Adrenal gland (tissue), 5 donors: Measurements from ENCODE around the gene NCBP2.

Source experiments
- POLR2A ChIP-seq, 2 donors: fragments of 450-650 bp; IDR thresholded peaks; one replicate each; pipeline ENCODE4 v1.6.1; 2017; ENCODE audit warnings: antibody characterized with exemption in 2 of 2, mild to moderate bottlenecking in 2 of 2, moderate library complexity in 1 of 2
- TF ChIP-seq, protein P1 (sequence below), 6 experiments: fragments of 450-650 bp in 4 of 6; fragments of 200-600 bp in 2 of 6; sonication (generic) in 1 of 6; IDR thresholded peaks; 1 replicate in 5 of 6; 2 replicates in 1 of 6; pipeline versions ENCODE4 v1.5.1 to v1.8.0; 2016 to 2021; ENCODE audit warnings: antibody characterized with exemption in 6 of 6, mild to moderate bottlenecking in 2 of 6, moderate library complexity in 1 of 6
- donor health status: DM: no; HTN: no; CAD: no.

- TF ChIP-seq, protein P1, sequence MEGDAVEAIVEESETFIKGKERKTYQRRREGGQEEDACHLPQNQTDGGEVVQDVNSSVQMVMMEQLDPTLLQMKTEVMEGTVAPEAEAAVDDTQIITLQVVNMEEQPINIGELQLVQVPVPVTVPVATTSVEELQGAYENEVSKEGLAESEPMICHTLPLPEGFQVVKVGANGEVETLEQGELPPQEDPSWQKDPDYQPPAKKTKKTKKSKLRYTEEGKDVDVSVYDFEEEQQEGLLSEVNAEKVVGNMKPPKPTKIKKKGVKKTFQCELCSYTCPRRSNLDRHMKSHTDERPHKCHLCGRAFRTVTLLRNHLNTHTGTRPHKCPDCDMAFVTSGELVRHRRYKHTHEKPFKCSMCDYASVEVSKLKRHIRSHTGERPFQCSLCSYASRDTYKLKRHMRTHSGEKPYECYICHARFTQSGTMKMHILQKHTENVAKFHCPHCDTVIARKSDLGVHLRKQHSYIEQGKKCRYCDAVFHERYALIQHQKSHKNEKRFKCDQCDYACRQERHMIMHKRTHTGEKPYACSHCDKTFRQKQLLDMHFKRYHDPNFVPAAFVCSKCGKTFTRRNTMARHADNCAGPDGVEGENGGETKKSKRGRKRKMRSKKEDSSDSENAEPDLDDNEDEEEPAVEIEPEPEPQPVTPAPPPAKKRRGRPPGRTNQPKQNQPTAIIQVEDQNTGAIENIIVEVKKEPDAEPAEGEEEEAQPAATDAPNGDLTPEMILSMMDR (IDR thresholded peaks at IDR 0.05), result no peak
- no peak for TF ChIP-seq POLR2A (IDR thresholded peaks at IDR 0.05)
These were observed 28.3 kb upstream of the NCBP2 start for GRCh38 chr3:196970547-196971093.
